Central memory CD8-positive, alpha-beta T cell (primary cell): ENCODE measurements around the gene SELENOT.

Experiments
- ATAC-seq: fragments of 150-1000 bp; cut with Tn5 transposase; replicated peaks from 2 replicates; pipeline ENCODE4 v1.10.0; 2022; ENCODE audit warnings: mild to moderate bottlenecking, moderate FRiP score, moderate number of reproducible peaks; ENCODE audit not compliant: poor library complexity, severe bottlenecking; ENCODE audit errors: extremely low read depth
- DNase-seq, 2 donors: peaks; one replicate each; pipeline ENCODE4 v3.0.0; 2021; ENCODE audit warnings: low spot score in 2 of 2
- H3K27ac Mint-ChIP-seq: one replicate; pipeline ENCODE4 v1.8.0; 2022; ENCODE audit warnings: low read depth, mild to moderate bottlenecking, moderate library complexity, mixed read lengths
- H3K27me3 Mint-ChIP-seq: one replicate; pipeline ENCODE4 v1.8.0; 2022; ENCODE audit warnings: mixed read lengths
- H3K36me3 Mint-ChIP-seq: one replicate; pipeline ENCODE4 v1.8.0; 2022; ENCODE audit warnings: mild to moderate bottlenecking, moderate library complexity, mixed read lengths; ENCODE audit not compliant: insufficient read depth
- H3K4me1 Mint-ChIP-seq: one replicate; pipeline ENCODE4 v1.8.0; 2022; ENCODE audit warnings: mixed read lengths
- H3K4me3 Mint-ChIP-seq: one replicate; pipeline ENCODE4 v1.8.0; 2022; ENCODE audit warnings: mild to moderate bottlenecking, moderate library complexity, mixed read lengths
- H3K9me3 Mint-ChIP-seq: one replicate; pipeline ENCODE4 v1.8.0; 2022; ENCODE audit warnings: mixed read lengths

SELENOT gene

GRCh38 chr3:150640256-150640655 is 37.1 kb downstream of the SELENOT start:
- Mint-ChIP-seq H3K27ac (no peak overlapping the region), H3K9me3 (peaks cover 2% of the 10 kb centered on the region), H3K36me3 (peaks cover 4% of the 10 kb centered on the region), H3K4me3 (no peak overlapping the region), H3K4me1 (peaks cover 16% of the 10 kb centered on the region), H3K27me3 (peaks cover 18% of the 10 kb centered on the region)
- no peak for DNase-seq
- no peak for ATAC-seq

GRCh38 chr3:150653110-150653561 is 50.0 kb downstream of the SELENOT start:
- Mint-ChIP-seq H3K4me3 (no peak overlapping the region), H3K27ac (no peak overlapping the region), H3K36me3 (peaks cover 2% of the 10 kb centered on the region), H3K9me3 (no peaks in the 10 kb centered on the region), H3K4me1 (no peaks in the 10 kb centered on the region), H3K27me3 (peaks cover 13% of the 10 kb centered on the region)
- ATAC-seq = no peak
- no peak for DNase-seq

GRCh38 chr3:150656316-150656715 is 53.2 kb downstream of the SELENOT start:
- no peak overlapping the region for H3K27ac Mint-ChIP-seq

GRCh38 chr3:150662410-150663200 is 59.5 kb downstream of the SELENOT start:
- Mint-ChIP-seq H3K27me3 (peaks cover 60% of the 10 kb centered on the region), H3K9me3 (no peaks in the 10 kb centered on the region), H3K36me3 (no peaks in the 10 kb centered on the region), H3K4me1 (peaks cover 6% of the 10 kb centered on the region), H3K4me3 (no peak overlapping the region), H3K27ac (no peak overlapping the region)
- ATAC-seq (no peak), DNase-seq (no peak)

More at GRCh38 chr3:150656316-150656715, 53.2 kb downstream of the SELENOT start:
- peaks cover 2% of the 10 kb centered on the region for H3K36me3 Mint-ChIP-seq
- H3K4me3 Mint-ChIP-seq = no peak overlapping the region
- no peaks in the 10 kb centered on the region for H3K4me1 Mint-ChIP-seq
- H3K9me3 Mint-ChIP-seq = no peaks in the 10 kb centered on the region
- ATAC-seq = no peak
- DNase-seq = no peak
- peaks cover 33% of the 10 kb centered on the region for H3K27me3 Mint-ChIP-seq

- no peaks in the 10 kb centered on the region for H3K9me3 Mint-ChIP-seq
- DNase-seq = no peak
These were observed 60.3 kb downstream of the SELENOT start for GRCh38 chr3:150663461-150663860.

GRCh38 chr3:150666167-150666566 is 63.0 kb downstream of the SELENOT start:
- DNase-seq (no peak), ATAC-seq (no peak)
- Mint-ChIP-seq H3K9me3 (no peaks in the 10 kb centered on the region), H3K4me1 (peaks cover 6% of the 10 kb centered on the region), H3K27ac (no peak overlapping the region), H3K4me3 (no peak overlapping the region), H3K27me3 (peaks cover 50% of the 10 kb centered on the region), H3K36me3 (no peaks in the 10 kb centered on the region)

More at GRCh38 chr3:150663461-150663860, 60.3 kb downstream of the SELENOT start:
- no peak overlapping the region for H3K27ac Mint-ChIP-seq
- H3K27me3 Mint-ChIP-seq = peaks cover 68% of the 10 kb centered on the region
- H3K36me3 Mint-ChIP-seq = no peaks in the 10 kb centered on the region
- no peak overlapping the region for H3K4me3 Mint-ChIP-seq
- ATAC-seq = no peak
- H3K4me1 Mint-ChIP-seq = peaks cover 6% of the 10 kb centered on the region

GRCh38 chr3:150673966-150674365 is 70.8 kb downstream of the SELENOT start:
- Mint-ChIP-seq H3K36me3 (no peaks in the 10 kb centered on the region), H3K9me3 (peaks cover 9% of the 10 kb centered on the region), H3K4me3 (no peak overlapping the region), H3K4me1 (no peaks in the 10 kb centered on the region), H3K27ac (no peak overlapping the region), H3K27me3 (peaks cover 20% of the 10 kb centered on the region)
- ATAC-seq (no peak), DNase-seq (no peak)

- H3K4me1 Mint-ChIP-seq = no peaks in the 10 kb centered on the region
- no peaks in the 10 kb centered on the region for H3K36me3 Mint-ChIP-seq
- DNase-seq = no peak
- H3K27ac Mint-ChIP-seq = no peak overlapping the region
- no peak overlapping the region for H3K4me3 Mint-ChIP-seq
- peaks cover 9% of the 10 kb centered on the region for H3K9me3 Mint-ChIP-seq
- no peak for ATAC-seq
- peaks cover 20% of the 10 kb centered on the region for H3K27me3 Mint-ChIP-seq
These were observed 72.5 kb downstream of the SELENOT start for GRCh38 chr3:150675587-150675986.
